ENCODE results near the gene ARHGEF1. TPM values are rescaled to one million over a fixed set of nuclear protein-coding genes. Genes with fewer than 3 reads are reported as not detected.
A peak's percentile ranks its signal among the peaks of the same experiment; 100 is the strongest.

Gene ARHGEF1
- total and polyA plus RNA-seq, 2 donors (not counting 1 experiment from before 2014, with no cell fraction given), result 646 to 886 TPM

DNA sequence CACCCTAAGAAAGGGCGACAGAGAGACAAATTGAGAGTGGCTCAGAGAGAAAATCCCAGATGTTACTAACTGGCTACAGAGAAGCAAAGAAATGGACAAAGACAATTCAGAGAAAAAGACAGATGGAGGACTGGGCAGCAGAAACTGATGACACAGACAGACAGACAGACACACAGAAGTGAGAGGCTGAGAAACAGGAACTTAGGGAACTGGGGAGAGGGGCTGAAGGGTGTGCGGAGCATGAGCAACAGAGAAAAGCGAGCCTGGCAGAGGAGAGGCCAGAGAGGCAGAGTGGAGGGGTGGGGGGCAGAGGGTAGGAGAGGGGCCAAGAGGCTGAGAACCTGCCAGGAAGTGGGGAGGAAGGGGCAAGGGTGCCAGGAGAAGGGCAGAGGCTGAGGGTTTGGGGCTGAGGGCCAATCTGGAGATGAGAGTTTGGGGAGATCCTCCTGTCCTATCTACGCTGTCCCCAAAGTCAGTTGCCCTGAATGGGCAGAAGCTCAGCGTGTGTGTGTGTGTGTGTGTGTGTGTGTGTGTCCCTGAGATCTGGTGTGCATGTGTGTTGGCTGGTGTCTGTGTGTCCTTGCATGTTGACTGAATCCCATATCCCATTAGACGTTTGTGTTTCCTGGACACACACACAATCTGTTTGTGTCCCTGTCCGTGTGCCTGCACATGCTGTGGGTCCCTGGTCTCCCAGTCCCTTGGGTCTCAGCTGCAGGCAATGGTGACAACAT lies 50.9 kb downstream of the ARHGEF1 start:
- peak overlapping the region; percentile 42 for H3K27ac Mint-ChIP-seq
- Histone ChIP-seq H3K4me1 (ENCODE audit: control insufficient read depth in 2 of 2, insufficient read depth in 2 of 2, low read length in 2 of 2) (peaks cover 48 to 71% of the 10 kb centered on the region in 2 donors), H3K9ac (ENCODE audit: low read length) (no peak overlapping the region), H3K27ac (ENCODE audit: low read length in 2 of 2) (peak overlapping the region in 1 of 2 donors; percentile 55), H3K4me3 (ENCODE audit: control extremely low read depth in 1 of 5, extremely low read depth in 1 of 5, insufficient read depth in 1 of 5, low read depth in 2 of 5, low read length in 4 of 5) (no peak overlapping the region), H3K27me3 (replicated peaks in 1 of 4; ENCODE audit: control extremely low read depth in 1 of 4, control insufficient read depth in 3 of 4, insufficient read depth in 4 of 4, low read length in 3 of 4) (peaks cover 0 to 16% (median 0%) of the 10 kb centered on the region in 4 experiments), H3K79me2 (ENCODE audit: control insufficient read depth, insufficient read depth, low read length) (peaks cover 11% of the 10 kb centered on the region), H3K9me3 (ENCODE audit: control extremely low read depth in 1 of 3, control insufficient read depth in 2 of 3, insufficient read depth in 1 of 3, low read length in 2 of 3) (no peaks in the 10 kb centered on the region), H2AFZ (ENCODE audit: insufficient read depth, low read depth, low read length, poor library complexity, severe bottlenecking) (peak overlapping the region; percentile 35), H4K20me1 (ENCODE audit: control insufficient read depth, insufficient read depth, low read length, poor library complexity, severe bottlenecking) (no peaks in the 10 kb centered on the region), H3K4me2 (replicated peaks; ENCODE audit: low read depth, low read length, poor library complexity, severe bottlenecking) (peak overlapping the region; percentile 31), H3K36me3 (replicated peaks in 1 of 2; ENCODE audit: control extremely low read depth in 1 of 2, control insufficient read depth in 1 of 2, extremely low read depth in 1 of 2, insufficient read depth in 2 of 2, low read length in 1 of 2) (no peaks in the 10 kb centered on the region)
- intact Hi-C loops (cut with micrococcal nuclease), result loop anchor here (2.0 kb wide), 2 partner anchors 25 to 61 kb away; partner anchors contain the start of gene RABAC1
- no peak for DNase-seq
- H3K4me3 Mint-ChIP-seq, result peak overlapping the region; percentile 23
- no peak for ATAC-seq (ENCODE audit: low read depth)
- CTCF ChIA-PET, result interaction anchor here (0.8 to 5.4 kb wide), 5 partner anchors 10 to 74 kb away, joined by 3 to 54 read pairs (median 21); partner anchors contain the start of gene RPS19
- POLR2A ChIA-PET, result interaction anchor here (0.6 to 1.5 kb wide), 4 partner anchors 10 to 59 kb away, joined by 3 to 13 read pairs (median 4); no protein-coding TSS in a partner anchor
- H3K4me1 Mint-ChIP-seq, result peaks cover 62% of the 10 kb centered on the region
- 61% methylated on average over 5 of the region's 7 CpGs for WGBS (ENCODE audit: insufficient coverage)
- H3K27me3 Mint-ChIP-seq, result peaks cover 4% of the 10 kb centered on the region
- TF ChIP-seq, protein P1, sequence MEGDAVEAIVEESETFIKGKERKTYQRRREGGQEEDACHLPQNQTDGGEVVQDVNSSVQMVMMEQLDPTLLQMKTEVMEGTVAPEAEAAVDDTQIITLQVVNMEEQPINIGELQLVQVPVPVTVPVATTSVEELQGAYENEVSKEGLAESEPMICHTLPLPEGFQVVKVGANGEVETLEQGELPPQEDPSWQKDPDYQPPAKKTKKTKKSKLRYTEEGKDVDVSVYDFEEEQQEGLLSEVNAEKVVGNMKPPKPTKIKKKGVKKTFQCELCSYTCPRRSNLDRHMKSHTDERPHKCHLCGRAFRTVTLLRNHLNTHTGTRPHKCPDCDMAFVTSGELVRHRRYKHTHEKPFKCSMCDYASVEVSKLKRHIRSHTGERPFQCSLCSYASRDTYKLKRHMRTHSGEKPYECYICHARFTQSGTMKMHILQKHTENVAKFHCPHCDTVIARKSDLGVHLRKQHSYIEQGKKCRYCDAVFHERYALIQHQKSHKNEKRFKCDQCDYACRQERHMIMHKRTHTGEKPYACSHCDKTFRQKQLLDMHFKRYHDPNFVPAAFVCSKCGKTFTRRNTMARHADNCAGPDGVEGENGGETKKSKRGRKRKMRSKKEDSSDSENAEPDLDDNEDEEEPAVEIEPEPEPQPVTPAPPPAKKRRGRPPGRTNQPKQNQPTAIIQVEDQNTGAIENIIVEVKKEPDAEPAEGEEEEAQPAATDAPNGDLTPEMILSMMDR (IDR thresholded peaks at IDR 0.05), result no peak
- H3K9me3 Mint-ChIP-seq (ENCODE audit: insufficient read depth), result no peaks in the 10 kb centered on the region

DNA sequence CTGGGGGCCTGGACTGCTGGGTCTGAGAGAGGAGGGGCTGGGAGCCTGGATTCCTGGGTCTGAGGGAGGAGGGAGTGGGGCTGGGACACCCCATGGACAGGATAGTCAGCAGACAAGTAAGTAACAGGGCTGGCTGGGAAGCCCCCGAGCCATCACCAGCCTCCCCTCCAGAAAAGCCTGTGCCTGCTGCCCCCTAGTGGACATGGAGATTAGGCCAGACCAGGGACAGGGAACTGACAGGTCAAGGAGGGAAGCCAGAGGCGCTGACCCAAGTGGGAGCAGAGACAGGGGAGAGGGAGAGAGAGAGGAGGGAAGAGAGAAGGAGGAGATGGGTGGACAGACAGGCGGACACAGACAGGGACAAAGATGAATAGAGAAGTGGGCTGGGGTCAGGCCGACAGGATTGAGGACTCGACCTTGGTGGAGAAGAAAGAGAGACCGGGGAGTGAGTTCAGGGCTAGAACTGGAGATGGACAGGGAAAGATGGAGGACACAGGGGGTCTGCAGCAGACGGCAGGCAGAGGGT lies 51.9 kb downstream of the ARHGEF1 start:
- 39% methylated on average over 7 of the region's 7 CpGs for WGBS (ENCODE audit: insufficient coverage)
- H3K4me3 Mint-ChIP-seq, result peak overlapping the region; percentile 33
- ATAC-seq (ENCODE audit: low read depth), result peak; percentile 84

More for the DNA sequence above, 51.9 kb downstream of the ARHGEF1 start:
- peak; percentile 88 for DNase-seq
- ChIA-PET POLR2A (interaction anchor here (1.0 to 1.5 kb wide), 2 partner anchors 9 to 60 kb away, joined by 4 to 13 read pairs; no protein-coding TSS in a partner anchor), CTCF (interaction anchor here (0.8 to 5.4 kb wide), 6 partner anchors 9 to 75 kb away, joined by 3 to 54 read pairs (median 14); partner anchors contain the start of gene RPS19)
- no peaks in the 10 kb centered on the region for H3K27me3 Mint-ChIP-seq
- no peaks in the 10 kb centered on the region for H3K9me3 ChIP-seq (ENCODE audit: control extremely low read depth in 1 of 3, control insufficient read depth in 2 of 3, insufficient read depth in 1 of 3, low read length in 2 of 3)
- peaks cover 11% of the 10 kb centered on the region for H3K79me2 ChIP-seq (ENCODE audit: control insufficient read depth, insufficient read depth, low read length)
- TF ChIP-seq EZH2 (IDR thresholded peaks at IDR 0.05; ENCODE audit: borderline replicate concordance, insufficient read depth, low read depth, low read length, poor library complexity, severe bottlenecking), result no peak
- TF ChIP-seq, protein P1 (IDR thresholded peaks at IDR 0.05), result peak; percentile 89
- no peak overlapping the region for H3K4me3 ChIP-seq (ENCODE audit: control extremely low read depth in 1 of 5, extremely low read depth in 1 of 5, insufficient read depth in 1 of 5, low read depth in 2 of 5, low read length in 4 of 5)
- H4K20me1 ChIP-seq (ENCODE audit: control insufficient read depth, insufficient read depth, low read length, poor library complexity, severe bottlenecking), result no peaks in the 10 kb centered on the region
- H3K4me2 ChIP-seq (replicated peaks; ENCODE audit: low read depth, low read length, poor library complexity, severe bottlenecking), result peak overlapping the region; percentile 31
- H3K4me1 Mint-ChIP-seq, result peaks cover 53% of the 10 kb centered on the region
- H2AFZ ChIP-seq (ENCODE audit: insufficient read depth, low read depth, low read length, poor library complexity, severe bottlenecking), result peak overlapping the region; percentile 35
- H3K27ac Mint-ChIP-seq, result peak overlapping the region; percentile 86
- intact Hi-C loops (cut with micrococcal nuclease), result loop anchor here (1.0 to 2.0 kb wide), 4 partner anchors 16 to 76 kb away; partner anchors contain the start of gene RABAC1
- peak overlapping the region in 1 of 2 donors; percentile 55 for H3K27ac ChIP-seq (ENCODE audit: low read length in 2 of 2)
- no peak overlapping the region for H3K9ac ChIP-seq (ENCODE audit: low read length)
- no peaks in the 10 kb centered on the region for H3K9me3 Mint-ChIP-seq (ENCODE audit: insufficient read depth)
- H3K27me3 ChIP-seq (replicated peaks in 1 of 4; ENCODE audit: control extremely low read depth in 1 of 4, control insufficient read depth in 3 of 4, insufficient read depth in 4 of 4, low read length in 3 of 4), result peaks cover 0 to 10% (median 0%) of the 10 kb centered on the region in 4 experiments
- no peaks in the 10 kb centered on the region for H3K36me3 ChIP-seq (replicated peaks in 1 of 2; ENCODE audit: control extremely low read depth in 1 of 2, control insufficient read depth in 1 of 2, extremely low read depth in 1 of 2, insufficient read depth in 2 of 2, low read length in 1 of 2)
- peaks cover 42 to 69% of the 10 kb centered on the region in 2 donors for H3K4me1 ChIP-seq (ENCODE audit: control insufficient read depth in 2 of 2, insufficient read depth in 2 of 2, low read length in 2 of 2)
